ENCODE measurements around the gene CCDC32. TPM values are rescaled to one million over a fixed set of nuclear protein-coding genes. Genes with fewer than 3 reads are reported as not detected.

Gene CCDC32
- total RNA-seq, 1 donor from 2014 or later: 33.0 TPM

DNA sequence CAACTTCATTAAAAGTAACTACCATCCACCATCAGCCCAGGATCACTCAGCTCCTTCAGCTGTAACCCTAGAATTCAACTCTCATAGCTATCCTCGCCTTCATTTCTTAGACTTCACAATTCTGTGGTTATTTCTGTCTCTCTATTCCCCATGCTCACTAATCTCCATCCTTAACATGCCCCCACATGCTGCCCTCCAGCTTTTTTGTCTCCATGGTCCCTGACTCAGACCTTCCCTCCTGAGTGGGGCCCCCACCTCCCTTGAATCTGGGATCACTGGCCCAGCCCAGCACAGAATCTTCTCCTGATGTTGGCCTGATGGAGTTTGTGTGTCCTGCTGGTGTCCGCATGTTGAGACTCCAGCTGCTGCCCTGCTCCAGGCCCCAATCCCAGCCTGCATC, 52.4 kb downstream of the CCDC32 start:
- no peak for DNase-seq (ENCODE audit: low spot score)

DNA sequence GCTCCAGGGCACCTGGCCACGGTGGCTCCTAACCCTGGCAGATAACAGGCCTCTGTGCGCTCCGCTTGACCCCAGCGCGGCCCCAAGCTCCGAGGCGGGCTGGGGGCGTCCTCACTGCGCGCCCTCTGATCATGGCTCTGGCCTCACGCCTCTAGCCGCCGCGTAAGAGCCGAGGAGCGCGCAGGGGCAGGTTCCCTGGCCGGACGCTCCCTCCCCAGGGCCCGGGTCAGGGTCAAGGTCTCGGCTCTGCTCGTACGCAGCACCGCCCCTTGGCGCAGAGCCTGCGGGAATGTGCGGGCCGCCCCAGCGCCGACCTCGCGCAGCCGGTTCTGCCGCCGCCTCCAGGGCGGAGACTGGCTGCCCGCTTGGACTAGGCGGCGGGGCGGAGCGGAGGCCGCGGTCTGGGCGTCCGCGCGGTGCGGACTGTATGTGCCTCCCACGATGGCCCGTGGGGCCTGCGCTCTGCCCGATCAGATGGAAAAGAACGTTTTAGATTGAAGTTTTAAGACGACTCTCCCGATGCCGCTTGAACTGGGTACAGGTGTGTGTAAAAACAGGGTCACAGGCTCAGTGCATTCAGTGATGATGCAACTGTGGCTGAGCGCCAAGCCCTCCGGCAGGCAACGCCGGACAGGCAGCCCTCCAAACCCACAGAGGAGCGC, 53.2 kb downstream of the CCDC32 start:
- peak; percentile 76 for DNase-seq (ENCODE audit: low spot score)

DNA sequence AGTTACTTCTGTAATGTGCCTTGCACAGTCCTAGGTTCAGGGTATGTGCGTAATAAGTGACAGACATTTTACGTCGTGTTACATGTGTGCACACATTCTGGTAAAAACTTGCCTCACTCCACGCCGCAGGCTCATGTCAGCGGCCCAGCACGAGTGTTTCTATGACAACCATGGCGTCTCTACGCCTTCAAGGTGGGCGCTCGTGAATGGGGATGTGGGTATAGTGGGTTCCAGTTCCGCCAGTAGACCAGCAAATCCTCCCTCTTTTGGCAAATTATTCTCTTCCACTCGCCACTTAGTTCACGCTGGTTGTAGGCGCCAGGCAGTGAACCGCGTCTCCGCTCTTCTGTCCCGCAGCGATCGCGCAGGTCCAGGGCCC, 53.8 kb downstream of the CCDC32 start:
- no peak for DNase-seq (ENCODE audit: low spot score)

DNA sequence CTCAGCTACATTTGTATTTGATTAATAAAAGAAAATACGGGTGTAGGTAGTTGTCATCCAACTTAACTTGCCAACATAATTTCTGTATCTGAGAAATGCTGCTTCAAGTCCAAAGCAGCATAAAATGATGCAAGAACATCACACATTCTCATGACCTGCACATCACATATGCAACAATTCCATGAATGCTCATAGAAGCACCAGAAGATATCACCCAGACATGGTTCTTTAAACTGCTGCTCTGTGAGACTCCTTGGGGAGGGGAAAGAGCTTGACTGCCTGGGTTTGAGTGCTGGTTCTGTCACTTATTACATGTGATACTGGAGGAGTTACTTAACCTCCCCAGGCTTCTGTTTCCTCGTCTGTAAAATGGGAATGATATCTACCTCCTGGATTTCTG, 54.6 kb downstream of the CCDC32 start:
- no peak for DNase-seq (ENCODE audit: low spot score)

DNA sequence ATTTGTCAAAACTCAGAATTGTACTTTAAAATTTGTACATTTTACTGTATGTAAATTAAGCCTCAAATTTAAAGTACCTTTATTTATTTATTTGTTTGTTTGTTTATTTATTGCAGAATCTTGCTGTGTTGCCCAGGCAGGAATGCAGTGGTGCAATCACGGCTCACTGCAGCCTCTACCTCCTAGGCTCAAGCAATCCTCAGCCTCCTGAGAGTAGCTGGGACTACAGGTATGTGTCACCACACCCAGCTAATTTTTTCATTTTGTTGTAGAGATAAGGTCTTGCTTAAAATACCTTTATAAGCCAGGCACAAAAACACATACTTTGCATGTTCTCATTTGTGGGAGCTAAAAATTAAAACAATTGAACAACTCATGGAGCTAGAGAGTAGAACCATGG, 56.6 kb downstream of the CCDC32 start:
- no peak for DNase-seq (ENCODE audit: low spot score)

DNA sequence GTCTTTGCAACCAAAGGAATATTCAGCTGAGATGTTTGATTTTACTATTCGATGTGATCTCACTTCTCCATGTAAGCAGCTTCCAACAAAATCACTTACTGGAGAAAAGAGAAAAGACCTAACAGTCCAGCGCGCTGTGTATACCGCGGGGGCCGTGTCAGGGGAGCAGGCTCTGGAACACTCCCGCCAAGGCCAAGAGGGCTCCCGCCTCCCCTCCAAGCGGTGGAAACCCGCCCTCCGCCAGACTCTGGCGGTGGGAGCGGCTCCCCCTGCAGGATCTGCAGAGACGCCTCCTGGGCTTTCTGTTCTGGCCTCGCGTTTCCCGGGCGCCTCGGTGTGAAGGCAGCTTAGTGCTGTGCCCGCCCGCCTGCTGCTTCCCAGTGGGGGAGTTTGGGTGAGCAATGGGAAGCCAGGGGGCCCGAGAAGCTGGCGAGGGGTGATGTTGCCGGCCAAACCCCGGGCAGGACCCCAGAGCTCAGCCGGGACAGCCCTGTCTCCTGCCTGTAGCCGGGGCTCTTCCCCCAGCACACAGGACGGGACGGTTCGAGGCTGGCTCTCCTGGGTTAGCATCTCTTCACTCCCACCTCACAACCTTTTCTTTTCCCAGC, 57.8 kb downstream of the CCDC32 start:
- DNase-seq (ENCODE audit: low spot score): peak; percentile 59

Other genes with a start within 250 kb of the CCDC32 start
- gene INAFM2, start 241.3 kb downstream of the CCDC32 start, total RNA-seq: 44.2 TPM
- 107 TPM for gene CCDC9B, start 224.1 kb downstream of the CCDC32 start, total RNA-seq
- gene PHGR1, start 214.0 kb downstream of the CCDC32 start, total RNA-seq: 9.1 TPM
- 3.5 TPM for gene DISP2, start 206.8 kb downstream of the CCDC32 start, total RNA-seq
- gene KNSTRN, start 182.3 kb downstream of the CCDC32 start, total RNA-seq: 12.2 TPM
- 123 TPM for gene IVD, start 159.2 kb downstream of the CCDC32 start, total RNA-seq
- gene BAHD1, start 124.1 kb downstream of the CCDC32 start, total RNA-seq: 33.1 TPM
- gene CHST14, start 94.1 kb downstream of the CCDC32 start, total RNA-seq: 15.8 TPM
- gene RPUSD2, start 4.3 kb upstream of the CCDC32 start, total RNA-seq: 8.1 TPM
- 2.3 TPM for gene KNL1, start 29.2 kb upstream of the CCDC32 start, total RNA-seq
- gene RAD51, start 130.1 kb upstream of the CCDC32 start, total RNA-seq: 1.3 TPM
- 41.1 TPM for gene RMDN3, start 190.2 kb upstream of the CCDC32 start, total RNA-seq
- 33.1 TPM for gene GCHFR, start 199.0 kb upstream of the CCDC32 start, total RNA-seq
- gene C15orf62, start 204.9 kb upstream of the CCDC32 start, total RNA-seq: 1.4 TPM
- 45.5 TPM for gene ZFYVE19, start 242.0 kb upstream of the CCDC32 start, total RNA-seq
- gene DNAJC17, start 242.4 kb upstream of the CCDC32 start, total RNA-seq: 41.2 TPM

Data from mucosa of gallbladder (tissue), 1 donor.